Uterus (tissue), 2 donors: ENCODE measurements around the gene C2orf81.

Source experiments
- CTCF ChIP-seq, 4 experiments: fragments of 200-600 bp in 2 of 4; fragments of 450-650 bp in 2 of 4; sonication (generic) in 2 of 4; IDR thresholded peaks; one replicate each; pipeline ENCODE4 v1.5.1; 2016 to 2019; ENCODE audit warnings: antibody characterized with exemption in 4 of 4, mild to moderate bottlenecking in 2 of 4, moderate library complexity in 1 of 4
- POLR2A ChIP-seq, 2 donors: fragments of 450-650 bp; IDR thresholded peaks; one replicate each; pipeline ENCODE4 v1.6.1; 2016; ENCODE audit warnings: antibody characterized with exemption in 2 of 2, mild to moderate bottlenecking in 1 of 2, moderate library complexity in 1 of 2

DNA sequence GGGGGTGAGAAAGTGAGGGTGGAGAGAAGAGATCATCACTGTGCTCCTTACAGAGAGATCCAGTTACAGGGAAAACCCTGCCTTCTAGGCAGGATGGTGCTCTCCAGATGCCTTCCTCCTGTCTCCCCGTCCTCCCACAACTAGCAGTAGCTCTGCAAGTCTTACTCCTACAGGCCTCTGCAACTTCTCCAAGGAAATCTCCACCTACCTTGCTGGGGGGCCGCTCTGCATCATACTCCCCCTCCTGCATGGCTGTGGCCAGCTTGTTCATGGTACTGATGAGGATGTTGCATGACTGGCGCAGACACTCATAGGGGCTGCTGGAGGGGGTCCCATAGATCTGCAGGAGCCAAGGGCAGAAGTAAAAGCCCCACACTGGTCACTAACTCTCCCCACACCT is 55.4 kb downstream of the C2orf81 start:
- no peak for TF ChIP-seq CTCF (IDR thresholded peaks at IDR 0.05)
- TF ChIP-seq POLR2A (IDR thresholded peaks at IDR 0.05), result no peak
